Measurements from ENCODE around the gene PITPNB.

- TF ChIP-seq, protein P1, sequence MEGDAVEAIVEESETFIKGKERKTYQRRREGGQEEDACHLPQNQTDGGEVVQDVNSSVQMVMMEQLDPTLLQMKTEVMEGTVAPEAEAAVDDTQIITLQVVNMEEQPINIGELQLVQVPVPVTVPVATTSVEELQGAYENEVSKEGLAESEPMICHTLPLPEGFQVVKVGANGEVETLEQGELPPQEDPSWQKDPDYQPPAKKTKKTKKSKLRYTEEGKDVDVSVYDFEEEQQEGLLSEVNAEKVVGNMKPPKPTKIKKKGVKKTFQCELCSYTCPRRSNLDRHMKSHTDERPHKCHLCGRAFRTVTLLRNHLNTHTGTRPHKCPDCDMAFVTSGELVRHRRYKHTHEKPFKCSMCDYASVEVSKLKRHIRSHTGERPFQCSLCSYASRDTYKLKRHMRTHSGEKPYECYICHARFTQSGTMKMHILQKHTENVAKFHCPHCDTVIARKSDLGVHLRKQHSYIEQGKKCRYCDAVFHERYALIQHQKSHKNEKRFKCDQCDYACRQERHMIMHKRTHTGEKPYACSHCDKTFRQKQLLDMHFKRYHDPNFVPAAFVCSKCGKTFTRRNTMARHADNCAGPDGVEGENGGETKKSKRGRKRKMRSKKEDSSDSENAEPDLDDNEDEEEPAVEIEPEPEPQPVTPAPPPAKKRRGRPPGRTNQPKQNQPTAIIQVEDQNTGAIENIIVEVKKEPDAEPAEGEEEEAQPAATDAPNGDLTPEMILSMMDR (IDR thresholded peaks at IDR 0.05; ENCODE audit: low read depth, low read length, poor library complexity, severe bottlenecking): no peak
- no peak for TF ChIP-seq EZH2phosphoT487 (IDR thresholded peaks at IDR 0.05; ENCODE audit: borderline replicate concordance, low read length)
Measured at GRCh38 chr22:27892811-27893210, 26.2 kb downstream of the PITPNB start.
